Cardiac muscle cell (in vitro differentiated cells and primary cell): ENCODE measurements around the gene DPPA5. TPM values are rescaled to one million over a fixed set of nuclear protein-coding genes. Genes with fewer than 3 reads are reported as not detected.

Experiments
- DNase-seq, 2 donors: peaks; one replicate each; pipeline versions ENCODE4 v3.0.0 to v3.0.0-alpha.2; 2010 to 2017; ENCODE audit warnings: low read depth in 1 of 2, low spot score in 1 of 2
- H3K27ac ChIP-seq: fragments of 200-600 bp; sonication (generic); 2 replicates; pipeline ENCODE4 v1.5.1; 2016
- H3K27me3 ChIP-seq: fragments of 200-600 bp; sonication (generic); 2 replicates; pipeline ENCODE4 v1.6.0; 2016; ENCODE audit warnings: control low read depth
- H3K36me3 ChIP-seq: fragments of 200-600 bp; sonication (generic); 2 replicates; pipeline ENCODE4 v1.5.1; 2016; ENCODE audit warnings: control low read depth
- H3K4me1 ChIP-seq: fragments of 200-600 bp; sonication (generic); 2 replicates; pipeline ENCODE4 v1.8.1; 2017; ENCODE audit warnings: low read depth, mild to moderate bottlenecking, mixed run types
- H3K4me3 ChIP-seq: fragments of 200-600 bp; sonication (generic); 2 replicates; pipeline ENCODE4 v1.5.1; 2016; ENCODE audit warnings: mild to moderate bottlenecking
- H3K9me3 ChIP-seq: fragments of 200-600 bp; sonication (generic); 2 replicates; pipeline ENCODE4 v1.5.1; 2017; ENCODE audit warnings: low read depth, mild to moderate bottlenecking, control low read depth
- CTCF ChIP-seq: IDR thresholded peaks from 2 replicates; pipeline ENCODE4 v1.5.1; 2012; ENCODE audit warnings: low read depth, mild to moderate bottlenecking, low read length
- polyA plus RNA-seq: library from polyadenylated mRNA; unstranded; fragments of >200 nt; fragmentation: Nextera tagmentation; extraction: Ambion mirVana; gene quantifications from 2 replicates; pipeline ENCODE4 v1.2.1, GENCODE V29; 2016
- total RNA-seq: library from RNA; depleted of rRNA; stranded (reverse); fragments of >200 nt; gene quantifications from 2 replicates; pipeline ENCODE4 v1.2.3, GENCODE V29; 2016

The DPPA5 gene
- total and polyA plus RNA-seq, 2 experiments from 2014 or later, result not detected

GRCh38 chr6:73342174-73342573 is 11.9 kb downstream of the DPPA5 start:
- H3K27me3 ChIP-seq, result no peaks in the 10 kb centered on the region
- TF ChIP-seq CTCF, result no peak
- DNase-seq, result no peak
- no peak overlapping the region for H3K4me3 ChIP-seq
- no peak overlapping the region for H3K27ac ChIP-seq
- H3K9me3 ChIP-seq, result no peaks in the 10 kb centered on the region
- no peaks in the 10 kb centered on the region for H3K4me1 ChIP-seq
- no peaks in the 10 kb centered on the region for H3K36me3 ChIP-seq

GRCh38 chr6:73341335-73341734 is 12.7 kb downstream of the DPPA5 start:
- TF ChIP-seq CTCF, result no peak

GRCh38 chr6:73340048-73340447 is 14.0 kb downstream of the DPPA5 start:
- H3K9me3 ChIP-seq, result no peaks in the 10 kb centered on the region
- no peaks in the 10 kb centered on the region for H3K36me3 ChIP-seq
- H3K4me3 ChIP-seq, result no peak overlapping the region
- H3K4me1 ChIP-seq, result no peaks in the 10 kb centered on the region
- H3K27me3 ChIP-seq, result no peaks in the 10 kb centered on the region
- no peak for TF ChIP-seq CTCF
- no peak overlapping the region for H3K27ac ChIP-seq
- no peak for DNase-seq

More at GRCh38 chr6:73341335-73341734, 12.7 kb downstream of the DPPA5 start:
- no peaks in the 10 kb centered on the region for H3K4me1 ChIP-seq
- no peaks in the 10 kb centered on the region for H3K9me3 ChIP-seq
- H3K27ac ChIP-seq, result no peak overlapping the region
- H3K4me3 ChIP-seq, result no peak overlapping the region
- no peaks in the 10 kb centered on the region for H3K27me3 ChIP-seq
- no peak for DNase-seq
- no peaks in the 10 kb centered on the region for H3K36me3 ChIP-seq

- no peak for TF ChIP-seq CTCF
- Histone ChIP-seq H3K27ac (no peak overlapping the region), H3K4me3 (no peak overlapping the region), H3K36me3 (no peaks in the 10 kb centered on the region), H3K9me3 (no peaks in the 10 kb centered on the region), H3K4me1 (no peaks in the 10 kb centered on the region), H3K27me3 (no peaks in the 10 kb centered on the region)
- DNase-seq, result no peak
Observed at GRCh38 chr6:73339340-73339739, 14.7 kb downstream of the DPPA5 start.

- no peaks in the 10 kb centered on the region for H3K36me3 ChIP-seq
- H3K4me3 ChIP-seq, result no peak overlapping the region
- no peaks in the 10 kb centered on the region for H3K4me1 ChIP-seq
- no peaks in the 10 kb centered on the region for H3K9me3 ChIP-seq
- TF ChIP-seq CTCF, result no peak
- no peak for DNase-seq
- H3K27ac ChIP-seq, result no peak overlapping the region
- H3K27me3 ChIP-seq, result no peaks in the 10 kb centered on the region
Observed at GRCh38 chr6:73329201-73329600, 24.9 kb downstream of the DPPA5 start.

- Histone ChIP-seq H3K9me3 (no peaks in the 10 kb centered on the region), H3K27ac (no peak overlapping the region), H3K36me3 (no peaks in the 10 kb centered on the region), H3K27me3 (no peaks in the 10 kb centered on the region), H3K4me1 (no peaks in the 10 kb centered on the region), H3K4me3 (no peak overlapping the region)
- TF ChIP-seq CTCF, result no peak
- DNase-seq, result no peak
Observed at GRCh38 chr6:73328790-73329189, 25.3 kb downstream of the DPPA5 start.
